PC-3 (cell line): ENCODE results near the gene PSMC6.

Source experiments
- CTCF ChIP-seq: fragments of 300-600 bp; sonication (generic); conservative IDR thresholded peaks from 2 replicates; pipeline ENCODE4 v1.5.1; 2017; ENCODE audit warnings: antibody characterized with exemption, low read depth, mild to moderate bottlenecking, low read length
- EZH2phosphoT487 ChIP-seq: fragments of 300-600 bp; sonication (generic); IDR thresholded peaks from 2 replicates; pipeline ENCODE4 v1.6.1; 2018; ENCODE audit warnings: mild to moderate bottlenecking, antibody characterized with exemption, low read length, borderline replicate concordance

GRCh38 chr14:52693036-52693435 is 14.0 kb upstream of the PSMC6 start:
- TF ChIP-seq CTCF (no peak), EZH2phosphoT487 (no peak)
